ENCODE results near the gene TRPM2.
A peak's percentile ranks its signal among the peaks of the same experiment; 100 is the strongest.

TRPM2 gene

DNA sequence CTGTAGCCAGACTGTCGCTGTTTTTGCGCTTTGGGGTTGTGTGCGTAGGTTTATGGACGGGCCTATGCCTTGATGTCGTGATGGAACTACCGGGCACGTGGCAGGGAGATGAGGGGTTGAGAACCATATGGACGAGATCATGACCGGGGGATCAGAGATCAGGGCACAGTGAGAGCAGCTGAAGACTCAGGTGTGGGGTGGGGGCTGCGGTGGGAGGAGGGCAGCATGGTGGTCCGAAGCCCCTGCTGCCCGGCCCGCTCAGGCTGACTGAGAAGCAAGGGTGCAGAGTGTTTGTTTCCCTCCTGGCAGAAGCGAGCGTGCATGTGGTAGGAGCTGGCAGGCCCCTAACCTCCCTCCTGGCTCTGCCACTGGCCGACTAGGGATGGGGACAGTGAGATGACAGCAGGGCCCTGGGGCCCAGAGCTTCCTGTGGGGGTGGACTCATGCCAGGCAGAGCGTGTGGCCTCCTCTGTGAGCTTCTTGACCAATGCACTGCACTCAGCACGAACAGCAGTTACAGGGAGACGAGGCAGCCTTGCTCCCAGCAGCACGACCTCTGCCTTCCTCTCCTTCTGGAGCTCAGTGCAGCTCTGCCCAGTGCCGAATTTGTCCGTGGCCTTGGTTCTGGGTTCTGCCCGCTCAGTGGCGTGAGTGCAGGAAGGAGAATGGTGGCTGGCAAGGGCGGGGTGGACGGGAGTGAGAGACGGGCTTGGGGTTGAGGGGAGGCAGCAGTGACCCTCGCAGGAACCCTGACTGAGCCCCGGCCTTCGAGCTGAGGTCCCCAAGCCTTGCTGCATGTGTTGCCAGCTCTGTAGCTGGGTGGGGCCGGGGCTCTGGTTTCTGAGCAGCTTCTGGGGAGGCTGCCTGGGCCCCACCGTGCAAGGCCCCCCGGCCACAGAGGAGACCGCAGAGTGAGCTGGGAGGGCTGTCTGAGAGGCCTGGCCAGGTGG lies 79.7 kb downstream of the TRPM2 start:
- no peak for DNase-seq

DNA sequence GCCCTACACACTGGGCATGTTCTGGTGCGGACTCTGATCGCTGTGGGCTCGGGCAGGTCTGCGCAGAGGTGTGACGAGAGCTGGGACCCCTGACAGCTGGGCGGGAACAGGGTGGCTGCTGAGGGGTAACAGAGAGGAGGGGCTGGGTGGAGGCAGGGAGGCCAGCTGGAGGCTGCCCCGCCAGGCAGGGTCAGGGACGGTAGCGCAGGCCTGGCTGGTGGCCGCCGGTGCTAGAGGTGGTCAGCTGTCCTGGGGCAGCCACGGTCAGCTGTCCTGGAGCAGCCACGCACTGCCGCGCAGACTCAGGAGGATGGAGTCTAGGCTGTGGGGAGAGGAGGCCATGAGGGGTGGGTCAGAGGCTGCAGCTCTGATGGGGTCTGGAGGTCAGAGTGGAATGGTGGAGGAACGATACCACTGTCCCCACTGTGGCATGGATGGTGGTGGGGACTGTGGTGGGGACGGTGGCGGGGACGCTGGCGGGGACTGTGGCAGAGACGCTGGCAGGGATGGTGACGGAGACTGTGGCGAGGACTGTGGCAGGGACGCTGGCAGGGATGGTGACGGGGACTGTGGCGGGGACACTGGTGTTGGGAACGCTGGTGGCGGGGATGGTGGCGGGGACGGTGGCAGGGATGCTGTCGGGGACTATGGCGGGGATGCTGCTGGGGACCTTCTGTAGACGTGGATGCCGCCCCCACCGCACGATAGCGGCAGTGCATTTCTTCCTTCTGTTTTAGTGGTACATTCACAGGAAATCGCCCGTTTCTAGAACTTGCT lies 80.6 kb downstream of the TRPM2 start:
- DNase-seq = no peak

DNA sequence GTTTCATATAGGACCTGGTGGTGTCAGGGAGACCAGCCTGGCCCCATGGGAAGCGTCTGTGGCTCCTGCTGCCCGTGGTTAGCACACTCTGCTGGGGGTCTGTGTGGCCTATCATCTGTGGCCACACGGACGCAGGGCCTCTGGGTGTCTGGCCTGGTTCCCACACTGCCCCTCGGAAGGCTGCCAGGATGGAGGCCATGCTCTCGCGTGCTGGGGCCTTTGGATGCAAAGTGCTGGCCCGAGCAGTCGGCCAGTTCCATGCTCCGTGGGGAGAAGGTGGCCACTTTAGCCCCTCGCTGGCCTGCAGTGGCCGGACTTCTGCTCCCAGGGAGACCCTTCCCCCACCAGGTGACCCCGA lies 81.1 kb downstream of the TRPM2 start:
- no peak for DNase-seq

DNA sequence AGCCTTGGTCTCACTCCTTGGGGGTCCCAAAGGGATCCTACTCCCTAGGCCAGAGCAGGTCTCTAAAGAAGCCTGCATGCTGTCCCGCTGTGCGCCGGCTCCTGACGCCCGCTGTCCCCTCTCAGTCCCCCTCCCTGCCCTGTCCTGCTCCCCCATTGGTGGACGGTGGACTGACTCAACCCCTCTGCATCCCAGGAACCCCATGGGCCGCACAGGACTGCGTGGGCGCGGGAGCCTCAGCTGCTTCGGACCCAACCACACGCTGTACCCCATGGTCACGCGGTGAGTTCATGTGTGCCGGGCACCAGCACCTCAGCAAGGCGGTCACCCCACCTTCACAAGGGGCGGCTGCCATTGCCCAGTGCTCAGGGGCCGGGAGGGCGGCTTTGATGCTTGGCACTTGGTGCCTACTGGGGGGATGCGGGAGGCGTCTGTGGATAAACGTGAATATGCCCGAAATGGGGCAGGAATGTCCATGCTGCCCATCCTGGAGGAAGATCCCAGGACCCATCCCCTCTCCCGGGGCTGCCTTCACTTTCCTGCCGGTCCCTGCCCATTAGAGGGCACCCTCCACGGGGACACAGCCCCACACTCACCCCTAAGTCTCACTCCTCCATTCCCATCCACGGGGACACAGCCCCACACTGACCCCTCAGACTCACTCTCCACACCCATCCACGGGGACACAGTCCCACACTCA lies 81.7 kb downstream of the TRPM2 start:
- DNase-seq = no peak

DNA sequence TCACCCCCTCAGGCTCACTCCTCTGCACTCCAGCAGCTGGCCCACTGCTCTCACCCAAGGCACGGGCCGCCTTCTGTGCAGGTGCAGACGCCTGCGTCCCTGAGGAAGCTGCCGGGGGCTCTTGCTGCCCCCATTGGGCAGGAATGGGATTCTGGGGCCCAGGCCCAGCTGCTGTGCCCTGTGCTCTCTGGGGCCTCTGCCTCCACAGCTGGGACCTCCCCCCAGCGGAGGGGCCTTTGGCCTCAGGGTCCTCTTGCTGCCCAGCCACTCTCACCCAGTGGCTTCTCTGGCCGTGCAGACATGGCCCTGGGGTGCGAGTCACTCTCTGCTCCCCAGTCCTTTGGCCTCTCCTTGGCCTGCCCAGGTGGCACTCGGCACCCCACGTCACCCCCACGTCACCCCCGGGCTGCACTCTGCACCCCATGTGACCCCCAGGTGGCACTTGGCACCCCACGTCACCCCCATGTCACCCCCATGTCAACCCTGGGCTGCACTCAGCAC lies 82.7 kb downstream of the TRPM2 start:
- no peak for DNase-seq

DNA sequence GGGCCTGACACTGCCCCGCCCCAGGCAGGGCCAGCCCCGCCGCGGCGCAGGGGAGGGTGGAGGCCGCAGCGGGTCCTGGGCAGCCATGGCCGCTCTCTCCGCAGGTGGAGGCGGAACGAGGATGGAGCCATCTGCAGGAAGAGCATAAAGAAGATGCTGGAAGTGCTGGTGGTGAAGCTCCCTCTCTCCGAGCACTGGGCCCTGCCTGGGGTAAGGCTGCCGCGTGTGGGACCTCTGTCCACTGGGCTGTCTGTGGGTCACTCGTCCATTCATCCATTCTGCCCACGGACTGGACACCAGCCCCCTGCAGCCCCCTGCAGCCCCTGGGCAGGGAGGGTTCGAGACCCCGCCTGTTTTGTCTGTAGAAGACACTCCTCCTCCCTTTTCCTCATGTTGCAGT lies 83.5 kb downstream of the TRPM2 start:
- no peak for DNase-seq

DNA sequence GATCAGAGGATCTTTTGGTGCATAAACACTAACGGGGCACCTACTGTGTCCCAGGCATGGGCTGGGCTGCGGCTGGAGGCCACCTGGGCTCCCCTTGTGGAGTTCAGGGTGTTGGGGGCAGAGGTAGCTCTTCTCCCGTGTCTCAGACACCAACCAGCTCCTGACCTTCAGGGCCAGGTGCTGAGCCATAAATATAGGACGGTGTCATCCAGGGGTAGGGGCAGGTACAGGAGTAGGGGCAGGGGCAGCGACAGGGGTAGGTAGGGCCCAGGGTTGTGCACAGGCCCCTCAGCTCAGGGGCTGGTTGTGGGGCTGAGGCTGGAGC lies 83.9 kb downstream of the TRPM2 start:
- no peak for DNase-seq

DNA sequence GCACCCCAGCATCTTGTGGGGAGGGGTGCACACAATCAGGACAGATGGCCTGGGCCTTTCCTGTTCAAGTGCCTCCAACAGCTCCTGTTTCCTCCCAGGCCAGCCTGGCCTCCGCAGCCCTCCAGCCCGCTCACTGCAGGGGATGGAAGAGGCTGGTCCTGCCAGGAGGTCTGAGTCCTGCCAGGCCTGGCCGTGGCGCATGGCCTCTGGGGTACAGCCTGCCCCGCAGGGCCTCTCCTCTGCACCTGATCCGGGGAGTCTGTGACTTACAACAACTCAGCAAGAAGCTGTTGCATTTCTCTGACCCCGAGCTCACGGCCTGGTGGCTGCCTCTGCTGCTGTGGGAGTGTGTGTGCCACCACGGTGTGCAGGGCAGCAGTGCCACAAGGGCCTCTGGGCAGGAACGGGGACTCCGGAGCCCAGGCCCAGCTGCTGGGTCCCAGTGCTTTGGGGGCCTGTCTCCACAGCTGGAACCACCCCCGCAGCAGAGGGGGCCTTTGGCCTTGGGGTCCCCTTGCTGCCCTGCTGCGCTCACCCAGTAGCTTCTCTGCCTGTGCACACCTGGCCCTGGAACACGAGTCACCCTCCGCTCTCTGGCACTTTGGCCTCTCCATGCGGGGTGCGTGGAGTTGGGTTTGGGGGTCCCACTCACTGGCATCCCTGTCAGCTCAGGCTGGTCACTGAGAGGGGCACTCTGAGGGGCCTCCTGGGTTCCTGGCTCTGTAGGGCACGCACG lies 84.4 kb downstream of the TRPM2 start:
- no peak for DNase-seq

DNA sequence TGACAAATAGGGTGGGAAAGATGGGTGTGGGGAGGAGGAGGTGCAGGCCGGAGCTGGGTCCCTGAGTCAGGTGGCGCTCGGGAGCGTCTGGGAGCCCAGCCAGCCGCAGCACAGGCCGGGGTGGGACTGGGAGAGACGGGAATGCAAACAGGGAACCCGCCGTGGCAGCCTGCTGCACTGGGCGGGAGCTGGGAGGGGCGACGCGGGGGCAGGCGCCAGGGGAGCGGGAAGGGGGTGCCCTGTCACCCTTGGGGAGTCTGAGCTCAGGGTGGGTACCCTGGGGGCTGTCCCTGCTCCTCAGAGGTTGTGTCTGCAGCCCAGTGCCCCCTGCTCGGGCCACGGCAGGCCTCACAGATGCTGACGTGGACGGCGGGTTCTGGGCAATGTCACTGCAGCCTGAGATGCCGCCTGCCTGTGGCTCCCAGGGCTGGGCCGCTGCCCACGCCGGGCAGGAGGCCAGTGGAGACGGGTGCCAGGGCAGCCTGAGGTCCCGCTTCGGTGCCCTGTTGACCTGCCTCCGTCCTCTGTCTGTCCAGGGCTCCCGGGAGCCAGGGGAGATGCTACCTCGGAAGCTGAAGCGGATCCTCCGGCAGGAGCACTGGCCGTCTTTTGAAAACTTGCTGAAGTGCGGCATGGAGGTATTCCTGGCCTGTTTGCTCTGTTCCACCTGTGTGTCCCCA lies 85.2 kb downstream of the TRPM2 start:
- no peak for DNase-seq

DNA sequence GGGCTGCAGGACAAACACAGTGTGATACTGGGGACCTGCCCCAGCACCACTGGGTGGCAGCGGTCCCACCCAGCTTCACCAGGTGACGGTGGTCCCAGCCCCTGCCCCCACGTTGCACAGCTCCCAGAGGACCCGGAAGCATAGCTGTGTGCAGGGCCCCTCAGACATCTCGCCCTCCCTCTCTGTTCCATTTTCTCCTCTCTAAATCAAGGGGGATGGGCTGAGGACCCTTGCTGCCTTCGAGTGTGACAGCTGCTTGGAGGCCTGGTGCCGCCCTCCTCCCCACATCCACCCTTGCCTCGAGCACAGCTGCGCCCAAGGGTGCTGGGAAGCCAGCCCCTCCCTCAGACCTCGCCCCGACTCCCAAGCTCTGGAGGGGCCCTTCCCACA lies 85.8 kb downstream of the TRPM2 start:
- no peak for DNase-seq

DNA sequence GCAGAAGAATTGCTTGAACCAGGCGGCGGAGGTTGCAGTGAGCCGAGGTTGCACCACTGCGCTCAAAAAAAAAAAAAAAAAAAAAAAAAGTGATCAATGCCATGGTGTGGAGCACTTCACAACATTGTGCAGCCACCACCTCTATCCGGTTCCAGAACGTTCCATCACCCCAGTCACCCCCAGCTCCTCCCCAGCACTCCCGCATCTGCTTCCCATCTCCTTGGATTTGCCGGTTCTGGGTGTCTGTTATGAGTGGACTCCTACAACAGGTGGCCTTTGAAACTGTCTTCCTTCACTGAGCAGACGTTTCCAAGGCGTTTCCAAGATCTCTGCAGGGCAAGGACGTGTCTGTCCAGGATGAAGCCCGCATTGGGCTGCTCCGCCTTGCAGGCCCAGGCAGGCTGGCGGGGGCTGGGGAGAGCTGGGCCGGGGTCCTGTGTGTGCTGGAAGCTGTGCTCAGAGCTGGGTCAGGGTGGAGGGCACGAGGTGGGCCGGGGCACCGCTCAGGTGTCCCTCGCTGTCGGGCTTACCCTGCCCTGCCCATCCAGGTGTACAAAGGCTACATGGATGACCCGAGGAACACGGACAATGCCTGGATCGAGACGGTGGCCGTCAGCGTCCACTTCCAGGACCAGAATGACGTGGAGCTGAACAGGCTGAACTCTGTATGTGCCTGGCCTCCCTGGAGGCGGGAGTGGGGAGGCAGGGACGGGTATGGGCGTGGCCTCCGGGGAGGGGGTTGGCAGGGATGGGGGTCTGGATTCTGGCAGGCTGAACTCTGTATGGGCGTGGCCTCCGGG lies 87.0 kb downstream of the TRPM2 start:
- DNase-seq = no peak

DNA sequence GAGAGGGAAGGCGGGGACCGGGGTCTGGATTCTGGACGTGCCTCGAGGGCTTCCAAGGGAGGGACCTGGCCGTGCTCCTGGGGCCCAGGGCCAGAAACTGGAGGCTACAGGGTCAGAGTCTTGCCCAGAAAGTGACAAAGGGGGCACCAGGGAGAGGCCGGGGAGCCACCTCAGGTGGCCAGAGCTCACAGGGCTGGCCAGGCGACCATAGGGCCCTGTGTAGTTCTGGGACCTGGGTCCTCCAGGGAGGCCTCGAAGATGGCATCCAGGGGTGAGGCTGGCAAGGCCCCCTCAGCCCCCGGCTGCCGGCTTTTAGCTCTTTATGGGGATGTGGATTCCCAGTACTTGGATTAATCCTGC lies 87.6 kb downstream of the TRPM2 start:
- DNase-seq = no peak

DNA sequence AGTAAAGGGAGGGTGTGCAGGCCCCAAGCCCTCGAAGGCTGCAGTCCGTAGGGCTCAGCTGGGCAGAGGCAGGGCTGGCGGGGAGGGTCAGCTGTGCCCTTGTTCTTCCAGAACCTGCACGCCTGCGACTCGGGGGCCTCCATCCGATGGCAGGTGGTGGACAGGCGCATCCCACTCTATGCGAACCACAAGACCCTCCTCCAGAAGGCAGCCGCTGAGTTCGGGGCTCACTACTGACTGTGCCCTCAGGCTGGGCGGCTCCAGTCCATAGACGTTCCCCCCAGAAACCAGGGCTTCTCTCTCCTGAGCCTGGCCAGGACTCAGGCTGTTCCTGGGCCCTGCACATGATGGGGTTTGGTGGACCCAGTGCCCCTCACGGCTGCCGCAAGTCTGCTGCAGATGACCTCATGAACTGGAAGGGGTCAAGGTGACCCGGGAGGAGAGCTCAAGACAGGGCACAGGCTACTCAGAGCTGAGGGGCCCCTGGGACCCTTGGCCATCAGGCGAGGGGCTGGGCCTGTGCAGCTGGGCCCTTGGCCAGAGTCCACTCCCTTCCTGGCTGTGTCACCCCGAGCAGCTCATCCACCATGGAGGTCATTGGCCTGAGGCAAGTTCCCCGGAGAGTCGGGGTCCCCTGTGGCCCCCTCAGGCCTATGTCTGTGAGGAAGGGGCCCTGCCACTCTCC lies 88.3 kb downstream of the TRPM2 start:
- DNase-seq = no peak

DNA sequence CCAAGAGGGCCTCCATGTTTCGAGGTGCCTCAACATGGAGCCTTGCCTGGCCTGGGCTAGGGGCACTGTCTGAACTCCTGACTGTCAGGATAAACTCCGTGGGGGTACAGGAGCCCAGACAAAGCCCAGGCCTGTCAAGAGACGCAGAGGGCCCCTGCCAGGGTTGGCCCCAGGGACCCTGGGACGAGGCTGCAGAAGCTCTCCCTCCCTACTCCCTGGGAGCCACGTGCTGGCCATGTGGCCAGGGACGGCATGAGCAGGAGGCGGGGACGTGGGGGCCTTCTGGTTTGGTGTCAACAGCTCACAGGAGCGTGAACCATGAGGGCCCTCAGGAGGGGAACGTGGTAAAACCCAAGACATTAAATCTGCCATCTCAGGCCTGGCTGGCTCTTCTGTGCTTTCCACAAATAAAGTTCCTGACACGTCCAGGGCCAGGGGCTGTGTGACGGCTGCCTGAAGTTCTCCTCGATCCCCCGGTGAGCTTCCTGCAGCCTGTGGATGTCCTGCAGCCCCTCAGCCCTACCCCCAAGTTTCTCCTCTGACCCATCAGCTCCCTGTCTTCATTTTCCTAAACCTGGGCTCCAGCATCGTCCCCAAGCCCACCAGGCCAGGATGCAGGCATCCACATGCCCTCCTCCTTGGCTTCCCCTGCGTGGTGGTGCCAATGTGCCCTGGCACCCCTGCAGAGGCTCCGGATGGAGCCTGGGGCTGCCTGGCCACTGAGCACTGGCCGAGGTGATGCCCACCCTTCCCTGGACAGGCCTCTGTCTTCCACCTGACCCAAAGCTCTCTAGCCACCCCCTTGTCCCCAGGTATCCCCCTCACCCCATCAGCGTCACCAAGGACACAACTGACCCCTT lies 89.1 kb downstream of the TRPM2 start:
- DNase-seq = no peak

DNA sequence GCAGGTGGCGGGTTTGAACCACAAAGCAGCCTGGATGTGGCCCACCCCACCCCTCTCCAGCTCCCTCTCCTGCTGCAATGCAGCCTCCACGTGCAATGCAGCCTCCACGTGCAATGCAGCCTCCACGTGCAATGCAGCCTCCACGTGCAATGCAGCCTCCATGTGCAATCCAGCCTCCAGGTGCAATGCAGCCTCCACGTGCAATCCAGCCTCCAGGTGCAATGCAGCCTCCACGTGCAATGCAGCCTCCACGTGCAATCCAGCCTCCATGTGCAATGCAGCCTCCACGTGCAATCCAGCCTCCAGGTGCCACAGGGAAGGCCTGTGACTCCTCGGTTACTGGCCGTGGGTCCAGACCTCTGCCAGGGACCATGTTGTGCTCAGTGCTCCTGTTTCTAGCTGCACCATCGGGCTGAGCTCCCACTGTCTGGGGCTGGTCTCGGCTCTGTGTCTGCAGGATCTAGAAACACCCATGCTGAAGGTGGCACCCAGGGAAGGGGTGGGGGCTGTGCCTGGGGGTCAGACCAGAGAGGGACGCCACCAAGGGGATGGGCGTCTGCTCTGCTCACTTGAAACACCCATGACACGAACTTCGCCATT lies 90.0 kb downstream of the TRPM2 start:
- DNase-seq = no peak

DNA sequence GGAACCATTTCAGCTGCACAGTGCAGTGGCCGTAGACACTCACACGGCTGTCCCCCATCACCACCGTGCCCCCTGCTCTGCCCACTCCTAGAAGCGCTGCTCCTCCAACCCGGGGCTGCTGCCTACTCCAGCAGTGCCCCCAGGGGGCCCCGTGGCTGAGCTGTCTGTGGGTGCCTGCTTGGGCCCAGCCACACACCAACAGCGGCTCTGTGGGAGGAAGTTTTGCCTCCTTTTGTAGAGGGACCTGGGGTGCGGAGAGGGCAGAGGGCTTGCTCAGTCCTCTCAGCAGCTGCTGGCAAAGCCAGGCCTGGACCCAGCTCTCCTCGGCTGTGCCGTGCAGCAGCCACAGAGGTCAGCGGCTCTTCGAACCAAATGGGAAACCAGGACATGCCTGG lies 90.5 kb downstream of the TRPM2 start:
- no peak for DNase-seq

DNA sequence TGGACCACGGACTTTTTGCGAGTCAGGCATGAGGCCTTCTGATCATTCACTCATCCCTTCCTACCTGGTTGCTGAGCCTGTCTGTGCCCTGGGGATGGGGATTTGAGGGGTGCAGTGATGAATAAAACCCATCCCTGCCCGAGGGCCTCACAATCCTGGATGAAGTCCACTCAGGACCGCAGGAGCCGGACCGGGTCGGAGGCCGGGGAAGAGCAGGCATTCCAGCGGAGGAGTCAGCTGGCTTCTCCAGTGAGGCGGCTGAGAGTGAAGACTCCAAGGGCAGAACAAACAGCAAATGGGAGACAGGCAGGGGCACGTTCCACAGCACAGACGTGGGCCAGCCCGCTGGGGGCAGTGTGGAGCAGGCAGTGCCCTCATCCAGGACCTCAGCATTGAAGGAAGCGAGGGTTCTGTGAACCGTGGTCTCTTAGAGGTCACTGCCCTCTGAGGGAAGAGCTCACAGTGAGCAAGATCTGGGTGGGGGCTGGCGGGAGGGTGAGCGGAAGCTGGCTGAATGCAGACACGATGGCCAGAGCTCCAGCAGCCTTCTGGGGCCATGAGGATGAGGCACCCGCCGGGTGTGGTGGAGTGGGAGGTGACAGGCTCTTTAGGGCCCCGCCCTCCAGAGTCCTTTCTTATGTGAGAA lies 91.0 kb downstream of the TRPM2 start:
- peak; percentile 14 for DNase-seq

DNA sequence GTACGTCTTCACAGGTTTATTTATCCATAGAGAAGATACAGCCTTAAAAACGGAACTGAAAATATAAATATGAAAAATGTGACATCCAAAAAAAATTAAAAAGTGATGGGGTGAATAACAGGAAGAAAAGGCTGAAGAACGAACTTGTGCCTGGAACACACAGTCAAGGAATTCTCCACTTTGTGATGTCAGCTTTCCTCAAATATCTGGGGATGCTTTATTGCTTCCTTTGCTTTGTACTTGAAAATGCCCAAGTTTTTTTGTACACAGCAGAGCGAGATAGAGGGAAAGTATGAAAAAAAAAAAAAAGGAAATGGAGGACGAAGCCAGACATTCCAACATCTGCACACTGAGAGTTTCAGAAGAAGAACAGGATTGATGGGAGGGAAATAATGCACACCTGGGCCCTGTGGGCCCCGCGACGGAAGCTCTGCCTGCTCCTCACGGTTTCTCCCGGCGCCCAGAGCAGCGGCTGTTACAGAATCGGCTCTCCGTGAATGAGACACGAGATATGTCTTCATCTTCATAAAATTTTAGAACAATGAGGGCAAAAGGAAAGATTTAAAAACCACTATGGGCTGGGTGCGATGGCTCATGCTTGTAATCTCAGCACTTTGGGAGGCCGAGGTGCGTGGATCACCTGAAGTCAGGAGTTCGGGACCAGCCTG lies 91.9 kb downstream of the TRPM2 start:
- DNase-seq = no peak
